ENCODE results near the gene CASTOR1.

GRCh38 chr22:30247974-30248373 lies 41.3 kb downstream of the CASTOR1 start:
- no peak for TF ChIP-seq CTCF (IDR thresholded peaks at IDR 0.05; ENCODE audit: low read depth, low read length, poor library complexity, severe bottlenecking)
- TF ChIP-seq EZH2phosphoT487 (IDR thresholded peaks at IDR 0.05; ENCODE audit: borderline replicate concordance, low read length): no peak
